Type B pancreatic cell (in vitro differentiated cells): ENCODE results near the gene IRF8. TPM values are rescaled to one million over a fixed set of nuclear protein-coding genes. Genes with fewer than 3 reads are reported as not detected.
A peak's percentile ranks its signal among the peaks of the same experiment; 100 is the strongest.

Source experiments
- DNase-seq: peaks from one replicate; pipeline ENCODE4 v3.0.0; 2021; ENCODE audit warnings: mixed read lengths; ENCODE audit not compliant: unreplicated experiment; ENCODE audit errors: extremely low spot score
- H3K27ac Mint-ChIP-seq: 2 replicates; pipeline ENCODE4 v1.8.0; 2021; ENCODE audit warnings: mild to moderate bottlenecking, mixed read lengths
- H3K27me3 Mint-ChIP-seq: 2 replicates; pipeline ENCODE4 v1.8.0; 2021; ENCODE audit warnings: mixed read lengths
- H3K36me3 Mint-ChIP-seq: 2 replicates; pipeline ENCODE4 v1.8.0; 2021; ENCODE audit warnings: mixed read lengths
- H3K4me1 Mint-ChIP-seq: one replicate; pipeline ENCODE4 v1.8.0; 2021; ENCODE audit warnings: mixed read lengths; ENCODE audit not compliant: unreplicated experiment
- H3K4me3 Mint-ChIP-seq: 2 replicates; pipeline ENCODE4 v1.8.0; 2021; ENCODE audit warnings: mild to moderate bottlenecking, mixed read lengths
- H3K9me3 Mint-ChIP-seq: 2 replicates; pipeline ENCODE4 v1.8.0; 2021; ENCODE audit warnings: mixed read lengths
- CTCF ChIP-seq: fragments of 200-600 bp; sonication (generic); conservative IDR thresholded peaks from 2 replicates; pipeline ENCODE4 v1.5.0; 2021; ENCODE audit warnings: antibody characterized with exemption, mild to moderate bottlenecking
- total RNA-seq: library from RNA; stranded (reverse); gene quantifications from 2 replicates; pipeline ENCODE4 v1.2.1, GENCODE V29; 2021; ENCODE audit warnings: low replicate concordance

The IRF8 gene
- total RNA-seq, 1 donor from 2014 or later, result 12.6 TPM

- H3K9me3 Mint-ChIP-seq, result no peaks in the 10 kb centered on the region
Measured at GRCh38 chr16:85899444-85899843, 482 bp downstream of the IRF8 start.

GRCh38 chr16:85900027-85900792 lies 1.2 kb downstream of the IRF8 start:
- peaks cover 83% of the 10 kb centered on the region for H3K27me3 Mint-ChIP-seq
- peak overlapping the region; percentile 86 for H3K4me3 Mint-ChIP-seq
- TF ChIP-seq CTCF, result no peak
- no peak overlapping the region for H3K27ac Mint-ChIP-seq
- no peaks in the 10 kb centered on the region for H3K9me3 Mint-ChIP-seq
- peaks cover 18% of the 10 kb centered on the region for H3K4me1 Mint-ChIP-seq
- no peak for DNase-seq
- H3K36me3 Mint-ChIP-seq, result no peaks in the 10 kb centered on the region

More at GRCh38 chr16:85899444-85899843, 482 bp downstream of the IRF8 start:
- no peak for DNase-seq
- TF ChIP-seq CTCF, result no peak
- Mint-ChIP-seq H3K4me3 (peak overlapping the region; percentile 86), H3K27me3 (peaks cover 90% of the 10 kb centered on the region), H3K27ac (peak overlapping the region; percentile 61), H3K4me1 (peaks cover 18% of the 10 kb centered on the region), H3K36me3 (no peaks in the 10 kb centered on the region)

GRCh38 chr16:85901110-85901509 lies 2.1 kb downstream of the IRF8 start:
- Mint-ChIP-seq H3K27ac (no peak overlapping the region), H3K4me3 (no peak overlapping the region), H3K9me3 (no peaks in the 10 kb centered on the region), H3K36me3 (no peaks in the 10 kb centered on the region), H3K4me1 (peaks cover 18% of the 10 kb centered on the region), H3K27me3 (peaks cover 74% of the 10 kb centered on the region)
- TF ChIP-seq CTCF, result no peak
- DNase-seq, result no peak

- DNase-seq, result no peak
- no peak for TF ChIP-seq CTCF
- H3K27ac Mint-ChIP-seq, result no peak overlapping the region
- H3K9me3 Mint-ChIP-seq, result no peaks in the 10 kb centered on the region
- peak overlapping the region; percentile 71 for H3K4me3 Mint-ChIP-seq
- peaks cover 18% of the 10 kb centered on the region for H3K4me1 Mint-ChIP-seq
- H3K27me3 Mint-ChIP-seq, result peaks cover 67% of the 10 kb centered on the region
- H3K36me3 Mint-ChIP-seq, result no peaks in the 10 kb centered on the region
Measured at GRCh38 chr16:85901773-85902365, 2.9 kb downstream of the IRF8 start.

GRCh38 chr16:85902366-85903155 lies 3.6 kb downstream of the IRF8 start:
- Mint-ChIP-seq H3K36me3 (no peaks in the 10 kb centered on the region), H3K27ac (no peak overlapping the region), H3K27me3 (peaks cover 60% of the 10 kb centered on the region), H3K4me1 (peaks cover 18% of the 10 kb centered on the region), H3K4me3 (peak overlapping the region; percentile 71), H3K9me3 (no peaks in the 10 kb centered on the region)
- DNase-seq, result no peak
- TF ChIP-seq CTCF, result no peak
